DND-41 (cell line): ENCODE results near the gene DLK2.

Experiments
- ATAC-seq: fragments of 200-7000 bp; cut with Tn5 transposase; 3 replicates; pipeline ENCODE4 v1.9.1; 2021; ENCODE audit warnings: low read depth; ENCODE audit not compliant: insufficient read depth
- DNase-seq: peaks from one replicate; pipeline ENCODE4 v3.0.0-alpha.2; 2020
- H2AFZ ChIP-seq: 2 replicates; pipeline ENCODE4 v1.6.0; 2012; ENCODE audit warnings: low read depth, low read length
- H3K27ac ChIP-seq: 2 replicates; pipeline ENCODE4 v1.5.1; 2012; ENCODE audit warnings: low read length, inconsistent platforms
- H3K27me3 ChIP-seq: fragments of 200-600 bp; sonication (generic); 2 replicates; pipeline ENCODE4 v1.6.0; 2012; ENCODE audit warnings: low read length, mild to moderate bottlenecking, inconsistent platforms; ENCODE audit not compliant: insufficient read depth, poor library complexity
- H3K36me3 ChIP-seq: 2 replicates; pipeline ENCODE4 v1.5.1; 2012; ENCODE audit warnings: low read length, inconsistent platforms; ENCODE audit not compliant: insufficient read depth
- H3K4me1 ChIP-seq: 2 replicates; pipeline ENCODE4 v1.5.1; 2012; ENCODE audit warnings: mild to moderate bottlenecking, low read length; ENCODE audit not compliant: insufficient read depth
- H3K4me2 ChIP-seq: 2 replicates; pipeline ENCODE4 v1.6.0; 2012; ENCODE audit warnings: mild to moderate bottlenecking, moderate library complexity, low read length, inconsistent platforms; ENCODE audit not compliant: insufficient read depth
- H3K4me3 ChIP-seq, 2 experiments: fragments of 200-600 bp in 1 of 2; shearing (Covaris generic) in 1 of 2; 2 replicates each; pipeline ENCODE4 v1.5.1; 2012 to 2016; ENCODE audit warnings: inconsistent platforms in 2 of 2, low read length in 2 of 2, mild to moderate bottlenecking in 2 of 2, low read depth in 1 of 2, moderate library complexity in 1 of 2
- H3K79me2 ChIP-seq: 2 replicates; pipeline ENCODE4 v1.6.0; 2012; ENCODE audit warnings: low read length, inconsistent platforms; ENCODE audit not compliant: insufficient read depth
- H3K9ac ChIP-seq: 2 replicates; pipeline ENCODE4 v1.6.0; 2012; ENCODE audit warnings: low read depth, mild to moderate bottlenecking, inconsistent platforms, low read length, moderate library complexity
- H3K9me3 ChIP-seq: 2 replicates; pipeline ENCODE4 v1.5.1; 2012; ENCODE audit warnings: low read length, moderate library complexity, mild to moderate bottlenecking, inconsistent platforms; ENCODE audit not compliant: insufficient read depth, severe bottlenecking
- H4K20me1 ChIP-seq: 2 replicates; pipeline ENCODE4 v1.6.0; 2012; ENCODE audit warnings: low read length; ENCODE audit not compliant: insufficient read depth
- EZH2 ChIP-seq: IDR thresholded peaks from 3 replicates; pipeline ENCODE4 v1.6.1; 2012; ENCODE audit warnings: borderline replicate concordance, low read depth, mild to moderate bottlenecking, moderate library complexity, low read length, inconsistent platforms; ENCODE audit not compliant: severe bottlenecking
- TF ChIP-seq, protein P1 (sequence below): IDR thresholded peaks from 2 replicates; pipeline ENCODE4 v1.5.1; 2012; ENCODE audit warnings: borderline replicate concordance, low read length, moderate library complexity, mild to moderate bottlenecking; ENCODE audit not compliant: poor library complexity, severe bottlenecking; ENCODE audit errors: extremely low read depth

DLK2 gene

DNA sequence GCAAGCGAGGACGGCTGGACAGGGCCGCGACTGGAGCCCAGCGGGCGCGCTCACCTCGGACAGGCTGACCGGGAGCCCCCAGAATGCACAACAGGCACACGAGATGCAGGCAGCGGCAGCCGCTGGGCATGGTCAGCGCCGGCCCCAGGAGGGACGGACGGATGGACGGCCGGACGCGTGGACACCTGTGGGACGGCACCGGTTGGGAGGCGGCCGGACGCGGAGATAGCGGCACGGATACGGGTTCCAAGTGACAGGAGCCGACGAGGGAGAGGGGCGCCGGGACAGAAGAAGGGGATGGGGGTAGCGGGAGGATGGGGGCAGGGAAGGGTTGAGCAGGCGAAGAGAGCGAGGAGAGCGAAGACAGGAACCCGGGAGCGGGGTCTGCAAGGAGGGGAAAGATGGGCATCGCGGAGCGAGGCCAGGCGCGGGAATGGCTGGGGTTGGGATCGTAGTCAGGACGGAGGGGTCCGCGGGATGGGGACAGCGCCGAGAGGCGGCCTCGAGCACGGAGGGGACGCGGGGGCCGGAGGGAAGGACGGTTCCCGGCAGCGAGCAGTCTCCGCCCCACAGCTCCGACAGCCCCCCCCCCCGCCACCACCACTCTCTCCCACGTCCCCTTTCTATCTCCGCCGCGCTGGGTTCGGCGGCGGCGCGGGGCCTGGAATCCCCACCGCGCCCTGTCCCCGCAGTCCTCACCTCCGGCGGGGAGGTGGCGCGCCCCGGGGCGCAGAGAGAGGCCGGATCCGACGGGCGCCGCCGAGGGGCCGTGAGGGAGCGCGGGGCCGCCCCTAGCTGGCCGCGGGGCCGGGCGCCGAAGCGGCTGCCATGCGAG lies 435 bp downstream of the DLK2 start:
- Histone ChIP-seq H3K4me1 (no peaks in the 10 kb centered on the region), H3K4me3 (no peak overlapping the region), H4K20me1 (no peaks in the 10 kb centered on the region; the same call in 1 of the 2 replicates), H3K4me2 (no peak overlapping the region), H3K9ac (no peak overlapping the region), H3K79me2 (no peaks in the 10 kb centered on the region), H2AFZ (no peak overlapping the region), H3K27me3 (peaks cover 3% of the 10 kb centered on the region), H3K27ac (no peak overlapping the region), H3K36me3 (peaks cover 18% of the 10 kb centered on the region), H3K9me3 (no peaks in the 10 kb centered on the region)
- ATAC-seq (peak; percentile 8; the same call in 1 of the 3 replicates), DNase-seq (no peak)
- no peak for TF ChIP-seq EZH2
- TF ChIP-seq, protein P1, sequence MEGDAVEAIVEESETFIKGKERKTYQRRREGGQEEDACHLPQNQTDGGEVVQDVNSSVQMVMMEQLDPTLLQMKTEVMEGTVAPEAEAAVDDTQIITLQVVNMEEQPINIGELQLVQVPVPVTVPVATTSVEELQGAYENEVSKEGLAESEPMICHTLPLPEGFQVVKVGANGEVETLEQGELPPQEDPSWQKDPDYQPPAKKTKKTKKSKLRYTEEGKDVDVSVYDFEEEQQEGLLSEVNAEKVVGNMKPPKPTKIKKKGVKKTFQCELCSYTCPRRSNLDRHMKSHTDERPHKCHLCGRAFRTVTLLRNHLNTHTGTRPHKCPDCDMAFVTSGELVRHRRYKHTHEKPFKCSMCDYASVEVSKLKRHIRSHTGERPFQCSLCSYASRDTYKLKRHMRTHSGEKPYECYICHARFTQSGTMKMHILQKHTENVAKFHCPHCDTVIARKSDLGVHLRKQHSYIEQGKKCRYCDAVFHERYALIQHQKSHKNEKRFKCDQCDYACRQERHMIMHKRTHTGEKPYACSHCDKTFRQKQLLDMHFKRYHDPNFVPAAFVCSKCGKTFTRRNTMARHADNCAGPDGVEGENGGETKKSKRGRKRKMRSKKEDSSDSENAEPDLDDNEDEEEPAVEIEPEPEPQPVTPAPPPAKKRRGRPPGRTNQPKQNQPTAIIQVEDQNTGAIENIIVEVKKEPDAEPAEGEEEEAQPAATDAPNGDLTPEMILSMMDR, result no peak

DNA sequence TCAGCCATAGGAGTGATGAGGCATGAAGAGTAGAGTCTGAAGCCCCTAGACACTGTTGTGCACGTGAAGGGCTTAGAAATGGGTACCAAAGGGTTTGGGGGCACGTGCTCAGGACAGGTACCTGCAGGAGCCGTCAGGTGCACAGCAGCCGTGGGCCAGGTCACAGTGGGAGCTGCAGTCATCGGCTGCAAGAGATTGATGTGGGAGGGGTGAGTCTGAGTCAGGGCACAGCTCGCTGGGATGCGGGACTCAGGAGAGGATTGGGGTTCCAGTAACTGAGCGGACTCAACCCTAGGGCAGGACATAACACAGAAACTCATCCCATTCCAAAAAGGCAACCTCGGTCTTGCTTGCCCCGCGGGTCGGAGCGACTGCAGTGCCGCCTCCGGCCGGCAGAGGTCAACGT lies 1.1 kb downstream of the DLK2 start:
- Histone ChIP-seq H3K79me2 (no peaks in the 10 kb centered on the region), H3K4me3 (no peak overlapping the region), H4K20me1 (no peaks in the 10 kb centered on the region; the same call in 1 of the 2 replicates), H2AFZ (no peak overlapping the region), H3K27me3 (peaks cover 3% of the 10 kb centered on the region), H3K27ac (no peak overlapping the region), H3K4me2 (no peak overlapping the region), H3K4me1 (no peaks in the 10 kb centered on the region), H3K9ac (no peak overlapping the region), H3K36me3 (peaks cover 25% of the 10 kb centered on the region), H3K9me3 (no peaks in the 10 kb centered on the region)
- TF ChIP-seq, protein P1, result no peak
- no peak for TF ChIP-seq EZH2
- ATAC-seq (no peak), DNase-seq (no peak)

DNA sequence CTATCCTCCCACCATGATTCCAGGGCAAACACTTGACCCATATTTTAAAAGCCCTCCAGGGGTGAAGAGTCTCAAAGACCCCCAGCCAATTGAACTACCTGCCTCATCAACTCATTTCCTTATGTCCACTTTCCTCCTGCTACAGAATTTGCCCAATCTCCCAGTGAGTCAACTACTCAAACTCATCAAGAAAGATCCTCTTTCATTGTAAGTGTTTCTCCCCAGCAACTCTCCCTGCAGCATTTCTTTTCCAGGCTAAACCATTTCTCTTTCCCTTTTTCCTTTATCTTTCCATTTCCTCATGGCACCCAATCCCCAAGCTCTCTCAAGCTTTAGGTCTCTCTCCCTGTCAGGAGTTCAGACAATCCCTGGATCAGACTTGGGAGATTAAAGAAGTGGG lies 1.5 kb downstream of the DLK2 start:
- no peak for TF ChIP-seq EZH2
- H4K20me1 ChIP-seq, result no peaks in the 10 kb centered on the region; the same call in 1 of the 2 replicates

DNA sequence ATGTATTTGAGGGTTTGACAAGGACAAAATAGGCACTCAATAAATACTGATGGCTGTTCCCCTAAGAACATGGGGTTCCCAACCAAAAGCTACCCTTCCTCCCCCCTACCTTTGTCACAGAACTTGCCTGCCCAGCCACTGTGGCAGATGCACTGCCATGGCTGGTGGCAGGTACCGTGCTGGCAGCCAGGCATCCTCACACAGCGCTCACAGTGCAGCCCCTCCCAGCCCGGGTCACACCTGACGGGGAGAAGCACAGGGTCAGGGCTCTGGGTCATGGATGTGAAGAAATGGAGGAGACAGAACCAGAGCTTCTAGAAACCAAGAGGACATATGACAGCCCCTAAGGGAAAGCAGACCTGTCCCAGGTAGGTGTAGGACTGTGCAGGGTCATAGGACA lies 2.5 kb downstream of the DLK2 start:
- no peaks in the 10 kb centered on the region for H3K9me3 ChIP-seq
- H2AFZ ChIP-seq, result no peak overlapping the region
- DNase-seq, result no peak

More for the DNA sequence above, 1.5 kb downstream of the DLK2 start:
- H2AFZ ChIP-seq, result no peak overlapping the region
- DNase-seq (no peak), ATAC-seq (no peak)
- peaks cover 3% of the 10 kb centered on the region for H3K27me3 ChIP-seq
- H3K9me3 ChIP-seq, result no peaks in the 10 kb centered on the region
- H3K4me1 ChIP-seq, result no peaks in the 10 kb centered on the region
- no peak overlapping the region for H3K9ac ChIP-seq
- H3K4me3 ChIP-seq, result no peak overlapping the region
- peaks cover 29% of the 10 kb centered on the region for H3K36me3 ChIP-seq
- H3K79me2 ChIP-seq, result no peaks in the 10 kb centered on the region
- H3K4me2 ChIP-seq, result no peak overlapping the region
- H3K27ac ChIP-seq, result no peak overlapping the region

More for the DNA sequence above, 2.5 kb downstream of the DLK2 start:
- Histone ChIP-seq H3K27ac (no peak overlapping the region), H3K79me2 (no peaks in the 10 kb centered on the region), H3K27me3 (peaks cover 3% of the 10 kb centered on the region), H4K20me1 (no peaks in the 10 kb centered on the region; the same call in 1 of the 2 replicates), H3K36me3 (peaks cover 39% of the 10 kb centered on the region), H3K9ac (no peak overlapping the region), H3K4me1 (no peaks in the 10 kb centered on the region), H3K4me3 (no peak overlapping the region), H3K4me2 (no peak overlapping the region)
- no peak for ATAC-seq
- TF ChIP-seq EZH2, result no peak
- TF ChIP-seq, protein P1, result no peak
